GM18517 (cell line): ENCODE results near the gene HOXB7.

Experiments
- ATAC-seq: cut with Tn5 transposase; IDR thresholded peaks from one replicate; pipeline ENCODE4 v1.9.1; 2021; ENCODE audit warnings: mild to moderate bottlenecking, moderate library complexity; ENCODE audit not compliant: unreplicated experiment

The HOXB7 gene

GRCh38 chr17:48610282-48611211, at the start of gene HOXB7:
TSS of gene HOXB7 (minus strand) at chr17:48611017. CDS start at chr17:48610918, 99 bp downstream.
- ATAC-seq, result no peak

GRCh38 chr17:48655913-48656312, 45.1 kb upstream of the HOXB7 start:
- no peak for ATAC-seq

- no peak for ATAC-seq
These were observed 38.9 kb upstream of the HOXB7 start for GRCh38 chr17:48649741-48650140.

- no peak for ATAC-seq
These were observed 37.1 kb upstream of the HOXB7 start for GRCh38 chr17:48647963-48648245.

GRCh38 chr17:48647103-48647962, 36.5 kb upstream of the HOXB7 start:
- no peak for ATAC-seq

GRCh38 chr17:48646183-48647102, 35.6 kb upstream of the HOXB7 start:
- ATAC-seq, result no peak

- ATAC-seq, result no peak
These were observed 34.9 kb upstream of the HOXB7 start for GRCh38 chr17:48645639-48646182.

GRCh38 chr17:48644910-48645557, 34.2 kb upstream of the HOXB7 start:
- ATAC-seq, result no peak

- no peak for ATAC-seq
These were observed 33.3 kb upstream of the HOXB7 start for GRCh38 chr17:48644159-48644558.

- no peak for ATAC-seq
These were observed 32.8 kb upstream of the HOXB7 start for GRCh38 chr17:48643697-48644012.

- no peak for ATAC-seq
These were observed 32.3 kb upstream of the HOXB7 start for GRCh38 chr17:48642843-48643696.

GRCh38 chr17:48642059-48642842, 31.4 kb upstream of the HOXB7 start:
- no peak for ATAC-seq

- no peak for ATAC-seq
These were observed 30.8 kb upstream of the HOXB7 start for GRCh38 chr17:48641541-48642058.

- no peak for ATAC-seq
These were observed 30.0 kb upstream of the HOXB7 start for GRCh38 chr17:48640858-48641180.

GRCh38 chr17:48639982-48640857, 29.4 kb upstream of the HOXB7 start:
- ATAC-seq, result no peak

GRCh38 chr17:48639136-48639535, 28.3 kb upstream of the HOXB7 start:
- ATAC-seq, result no peak
